Activated CD8-positive, alpha-beta memory T cell treated with anti-CD3 and anti-CD28 coated beads for 4 hours (primary cell): Measurements from ENCODE around the gene POLA1.

Experiments
- DNase-seq, 2 donors: peaks; one replicate each; pipeline ENCODE4 v3.0.0-alpha.2; 2020; ENCODE audit warnings: low read depth in 2 of 2

POLA1 gene

GRCh38 chrX:25022499-25023325 is 329.0 kb downstream of the POLA1 start:
- no peak for DNase-seq

GRCh38 chrX:25023908-25024307 is 330.2 kb downstream of the POLA1 start:
- no peak for DNase-seq

- DNase-seq = no peak
These were observed 331.9 kb downstream of the POLA1 start for GRCh38 chrX:25025615-25026014.

- DNase-seq = no peak
These were observed 332.9 kb downstream of the POLA1 start for GRCh38 chrX:25026576-25026975.

GRCh38 chrX:25028726-25029125 is 335.0 kb downstream of the POLA1 start:
- DNase-seq = no peak

GRCh38 chrX:25029288-25029825 is 335.6 kb downstream of the POLA1 start:
- no peak for DNase-seq

- DNase-seq = no peak
These were observed 341.2 kb downstream of the POLA1 start for GRCh38 chrX:25034889-25035288.

GRCh38 chrX:25039036-25039435 is 345.3 kb downstream of the POLA1 start:
- no peak for DNase-seq

GRCh38 chrX:25043192-25043591 is 349.5 kb downstream of the POLA1 start:
- no peak for DNase-seq
